Stomach (tissue), 4 donors: ENCODE results near the gene GNG2.

Experiments used
- EP300 ChIP-seq: sonication (generic); formaldehyde crosslinking; IDR thresholded peaks from one replicate; pipeline ENCODE4 v1.6.1; 2017; ENCODE audit warnings: antibody characterized with exemption
- POLR2A ChIP-seq, 4 donors: fragments of 450-650 bp; IDR thresholded peaks; one replicate each; pipeline ENCODE4 v1.6.1; 2016; ENCODE audit warnings: antibody characterized with exemption in 4 of 4, control low read depth in 2 of 4, mild to moderate bottlenecking in 1 of 4, moderate library complexity in 1 of 4
- POLR2AphosphoS5 ChIP-seq, 3 donors: sonication (generic); formaldehyde crosslinking; IDR thresholded peaks; one replicate each; pipeline ENCODE4 v1.6.1; 2016; ENCODE audit warnings: antibody characterized with exemption in 3 of 3
- TF ChIP-seq, protein P1 (sequence below), 7 experiments: fragments of 450-650 bp in 4 of 7; fragments of 200-600 bp in 3 of 7; sonication (generic) in 3 of 7; IDR thresholded peaks; one replicate each; pipeline ENCODE4 v1.5.1; 2016 to 2019; ENCODE audit warnings: antibody characterized with exemption in 7 of 7, control low read depth in 2 of 7, mild to moderate bottlenecking in 1 of 7

DNA sequence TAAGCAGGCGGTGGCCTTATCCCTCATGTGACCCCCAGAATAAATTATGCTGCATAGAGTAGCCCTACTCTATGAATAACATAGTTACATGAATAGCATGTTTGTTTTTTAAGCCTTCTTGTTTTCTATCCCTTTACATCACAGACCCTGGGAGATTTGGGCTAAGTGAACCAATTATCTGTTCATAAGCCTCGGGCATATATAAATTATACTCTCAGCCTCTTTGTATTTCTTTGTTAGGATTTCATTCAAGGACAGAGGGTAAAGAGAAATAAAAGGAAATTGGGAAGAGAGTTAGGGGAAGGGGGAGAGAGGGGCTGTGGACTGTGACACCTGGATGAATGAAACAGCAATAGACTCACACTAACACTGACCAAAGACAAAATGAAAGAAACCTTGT lies 93.6 kb downstream of the GNG2 start:
- no peak for TF ChIP-seq POLR2A (IDR thresholded peaks at IDR 0.05)
- TF ChIP-seq, protein P1, sequence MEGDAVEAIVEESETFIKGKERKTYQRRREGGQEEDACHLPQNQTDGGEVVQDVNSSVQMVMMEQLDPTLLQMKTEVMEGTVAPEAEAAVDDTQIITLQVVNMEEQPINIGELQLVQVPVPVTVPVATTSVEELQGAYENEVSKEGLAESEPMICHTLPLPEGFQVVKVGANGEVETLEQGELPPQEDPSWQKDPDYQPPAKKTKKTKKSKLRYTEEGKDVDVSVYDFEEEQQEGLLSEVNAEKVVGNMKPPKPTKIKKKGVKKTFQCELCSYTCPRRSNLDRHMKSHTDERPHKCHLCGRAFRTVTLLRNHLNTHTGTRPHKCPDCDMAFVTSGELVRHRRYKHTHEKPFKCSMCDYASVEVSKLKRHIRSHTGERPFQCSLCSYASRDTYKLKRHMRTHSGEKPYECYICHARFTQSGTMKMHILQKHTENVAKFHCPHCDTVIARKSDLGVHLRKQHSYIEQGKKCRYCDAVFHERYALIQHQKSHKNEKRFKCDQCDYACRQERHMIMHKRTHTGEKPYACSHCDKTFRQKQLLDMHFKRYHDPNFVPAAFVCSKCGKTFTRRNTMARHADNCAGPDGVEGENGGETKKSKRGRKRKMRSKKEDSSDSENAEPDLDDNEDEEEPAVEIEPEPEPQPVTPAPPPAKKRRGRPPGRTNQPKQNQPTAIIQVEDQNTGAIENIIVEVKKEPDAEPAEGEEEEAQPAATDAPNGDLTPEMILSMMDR (IDR thresholded peaks at IDR 0.05): no peak
- TF ChIP-seq POLR2AphosphoS5 (IDR thresholded peaks at IDR 0.05): no peak
- no peak for TF ChIP-seq EP300
